A549 (cell line): ENCODE data around the gene VAV3. TPM values are rescaled to one million over a fixed set of nuclear protein-coding genes. Genes with fewer than 3 reads are reported as not detected.

Experiments
- ATAC-seq, 2 experiments: fragments of 200-7000 bp in 1 of 2; fragments of >200 bp in 1 of 2; cut with Nextera tagmentation in 1 of 2; cut with Tn5 transposase in 1 of 2; 3 replicates each; pipeline versions ENCODE4 v1.8.0 to v1.9.1; 2018 to 2020; ENCODE audit warnings: mild to moderate bottlenecking in 1 of 2, moderate library complexity in 1 of 2
- CTCF ChIA-PET: fragments of 300-600 bp; sonication (Branson Sonifier 250); formaldehyde crosslinking; extraction: SDS; loops from one replicate; lab custom pipeline; 2021; ENCODE audit warnings: antibody characterized with exemption, inconsistent platforms; lab: Yijun Ruan, JAX
- POLR2A ChIA-PET: fragments of 350-600 bp; formaldehyde crosslinking; extraction: SDS; loops from one replicate; lab custom pipeline; 2021; ENCODE audit warnings: antibody characterized with exemption, inconsistent platforms; lab: Yijun Ruan, JAX
- DNase-seq, 2 experiments: peaks; one replicate each; pipeline versions ENCODE4 v3.0.0 to v3.0.0-alpha.2; 2011 to 2016; ENCODE audit warnings: low read depth in 1 of 2, low spot score in 1 of 2
- FAIRE-seq: peaks from 2 replicates; lab custom pipeline; 2011; peaks lifted over from hg19 to GRCh38; lab: Jason Lieb, UNC
- H3K27ac ChIP-seq, 2 experiments: fragments of >200 bp; sonication (Bioruptor Twin); formaldehyde crosslinking; 3 replicates each; pipeline ENCODE4 v1.5.1; 2016 to 2017
- H3K4me1 ChIP-seq: fragments of >200 bp; sonication (Bioruptor Twin); formaldehyde crosslinking; 3 replicates; pipeline ENCODE4 v1.6.1; 2016
- H3K4me2 ChIP-seq: fragments of >200 bp; sonication (Bioruptor Twin); formaldehyde crosslinking; 3 replicates; pipeline ENCODE4 v1.6.1; 2016
- H3K4me3 ChIP-seq: fragments of >200 bp; sonication (Bioruptor Twin); formaldehyde crosslinking; 3 replicates; pipeline ENCODE4 v1.5.1; 2016
- H3K9me3 ChIP-seq: fragments of >200 bp; sonication (Bioruptor Twin); formaldehyde crosslinking; 3 replicates; pipeline ENCODE4 v1.6.1; 2016
- BHLHE40 ChIP-seq: IDR thresholded peaks from 2 replicates; pipeline ENCODE4 v1.6.1; 2012; ENCODE audit warnings: low read depth, low read length, inconsistent platforms
- CBX2 ChIP-seq: fragments of 200-600 bp; sonication (generic); IDR thresholded peaks from 2 replicates; pipeline ENCODE4 v1.6.1; 2016; ENCODE audit warnings: low read depth, mild to moderate bottlenecking, borderline replicate concordance
- CBX8 ChIP-seq: fragments of 200-600 bp; sonication (generic); IDR thresholded peaks from 2 replicates; pipeline ENCODE4 v1.6.1; 2016
- CEBPB ChIP-seq, 2 experiments: fragments of >200 bp in 1 of 2; sonication (Bioruptor Twin) in 1 of 2; formaldehyde crosslinking in 1 of 2; IDR thresholded peaks; 2 replicates each; pipeline ENCODE4 v1.6.1; 2012 to 2016
- CHD2 ChIP-seq: fragments of 150-350 bp; IDR thresholded peaks from 2 replicates; pipeline ENCODE4 v1.6.1; 2014; ENCODE audit warnings: low read length; ENCODE audit not compliant: partially characterized antibody
- CHD4 ChIP-seq: fragments of 200-600 bp; sonication (generic); IDR thresholded peaks from 2 replicates; pipeline ENCODE4 v1.6.1; 2016; ENCODE audit warnings: antibody characterized with exemption, mild to moderate bottlenecking, borderline replicate concordance
- EHF ChIP-seq: fragments of 250-450 bp; sonication (Bioruptor Pico); IDR thresholded peaks from 2 replicates; pipeline ENCODE4 v1.5.0; 2020; ENCODE audit warnings: mild to moderate bottlenecking
- EHMT2 ChIP-seq: fragments of 200-600 bp; sonication (generic); IDR thresholded peaks from 2 replicates; pipeline ENCODE4 v1.6.1; 2016; ENCODE audit warnings: antibody characterized with exemption, low read depth, mild to moderate bottlenecking, moderate library complexity
- ESRRA ChIP-seq: fragments of 150-350 bp; IDR thresholded peaks from 2 replicates; pipeline ENCODE4 v1.6.1; 2014; ENCODE audit warnings: mild to moderate bottlenecking, low read length, borderline replicate concordance
- FOSB ChIP-seq: fragments of 250-450 bp; sonication (Bioruptor Pico); IDR thresholded peaks from 2 replicates; pipeline ENCODE4 v1.5.0; 2020; ENCODE audit warnings: mild to moderate bottlenecking, moderate library complexity
- GATA3 ChIP-seq: IDR thresholded peaks from 2 replicates; pipeline ENCODE4 v1.6.1; 2012; ENCODE audit warnings: borderline replicate concordance
- HEYL ChIP-seq: fragments of 250-450 bp; sonication (Bioruptor Pico); IDR thresholded peaks from 2 replicates; pipeline ENCODE4 v1.8.0; 2021; ENCODE audit warnings: mild to moderate bottlenecking, moderate library complexity
- HOXB13 ChIP-seq: fragments of 250-450 bp; sonication (Bioruptor Pico); IDR thresholded peaks from 2 replicates; pipeline ENCODE4 v1.5.0; 2020; ENCODE audit warnings: low read depth, mild to moderate bottlenecking, moderate library complexity
- KDM1A ChIP-seq: fragments of 200-600 bp; sonication (generic); IDR thresholded peaks from 2 replicates; pipeline ENCODE4 v1.6.1; 2016; ENCODE audit warnings: low read depth, mild to moderate bottlenecking
- MAFK ChIP-seq: fragments of 450-650 bp; IDR thresholded peaks from 2 replicates; pipeline ENCODE4 v1.6.1; 2014; ENCODE audit not compliant: partially characterized antibody
- MYC ChIP-seq: IDR thresholded peaks from 2 replicates; pipeline ENCODE4 v1.6.1; 2012; ENCODE audit warnings: mild to moderate bottlenecking, inconsistent platforms, low read length, improper control_type of control experiment, borderline replicate concordance
- NFE2L2 ChIP-seq: fragments of 150-350 bp; conservative IDR thresholded peaks from 2 replicates; pipeline ENCODE4 v1.6.1; 2014; ENCODE audit warnings: low read length
- NPAS2 ChIP-seq: fragments of 250-450 bp; sonication (Bioruptor Pico); IDR thresholded peaks from 2 replicates; pipeline ENCODE4 v1.8.0; 2022; ENCODE audit warnings: mild to moderate bottlenecking, moderate library complexity, borderline replicate concordance
- POLR2A ChIP-seq: IDR thresholded peaks from 2 replicates; pipeline ENCODE4 v1.6.1; 2012; ENCODE audit warnings: mild to moderate bottlenecking, low read length
- POLR2AphosphoS2 ChIP-seq: conservative IDR thresholded peaks from 2 replicates; pipeline ENCODE4 v1.6.1; 2012; ENCODE audit warnings: low read length, improper control_type of control experiment, inconsistent platforms
- RFX5 ChIP-seq: fragments of 450-650 bp; IDR thresholded peaks from 2 replicates; pipeline ENCODE4 v1.7.1; 2014; ENCODE audit warnings: antibody characterized with exemption, mild to moderate bottlenecking, moderate library complexity
- SMC3 ChIP-seq: fragments of >200 bp; sonication (Bioruptor Twin); formaldehyde crosslinking; IDR thresholded peaks from 3 replicates; pipeline ENCODE4 v1.6.1; 2018; ENCODE audit warnings: inconsistent platforms
- SREBF2 ChIP-seq: fragments of 450-650 bp; IDR thresholded peaks from 2 replicates; pipeline ENCODE4 v1.6.1; 2014; ENCODE audit warnings: mild to moderate bottlenecking, moderate library complexity
- ZC3H11A ChIP-seq: fragments of 450-650 bp; IDR thresholded peaks from 2 replicates; pipeline ENCODE4 v1.6.1; 2014; ENCODE audit warnings: antibody characterized with exemption, mild to moderate bottlenecking
- ZFP36 ChIP-seq: fragments of 450-650 bp; IDR thresholded peaks from 2 replicates; pipeline ENCODE4 v1.6.1; 2014; ENCODE audit warnings: borderline replicate concordance; ENCODE audit not compliant: partially characterized antibody
- WGBS: methylation state at CpG from one replicate; pipeline ENCODE4 v1.1.6; 2017; ENCODE audit errors: missing lambda C conversion rate; 5-methylcytosine and 5-hydroxymethylcytosine counted together
- polyA plus RNA-seq, 4 experiments: library from polyadenylated mRNA; depleted of rRNA in 3 of 4; stranded (reverse); fragments of >200 nt; fragmentation: RNase III in 1 of 4; extraction: RNeasy Plus Mini Kit Qiagen cat#74134 plus additional on column Dnase treatment in 1 of 4; gene quantifications; 2 replicates in 3 of 4; 3 replicates in 1 of 4; pipeline ENCODE4 v1.2.3, GENCODE V29; 2011 to 2017
- TF ChIP-seq, protein P1 (sequence below): fragments of 250-450 bp; sonication (Bioruptor Pico); IDR thresholded peaks from 2 replicates; pipeline ENCODE4 v1.5.0; 2021; ENCODE audit warnings: mild to moderate bottlenecking, moderate library complexity, borderline replicate concordance
- TF ChIP-seq, protein P2 (sequence below): fragments of >200 bp; sonication (Bioruptor Twin); formaldehyde crosslinking; IDR thresholded peaks from 2 replicates; pipeline ENCODE4 v1.6.1; 2016
- TF ChIP-seq, protein P3 (sequence below): fragments of >200 bp; sonication (Bioruptor Twin); formaldehyde crosslinking; IDR thresholded peaks from 3 replicates; pipeline ENCODE4 v1.5.1; 2016
- TF ChIP-seq, protein P4 (sequence below): fragments of 450-650 bp; IDR thresholded peaks from 2 replicates; pipeline ENCODE4 v1.6.1; 2014; ENCODE audit warnings: antibody characterized with exemption
- TF ChIP-seq, protein P5 (sequence below): fragments of 200-600 bp; sonication (generic); IDR thresholded peaks from 2 replicates; pipeline ENCODE4 v1.6.1; 2016; ENCODE audit warnings: antibody characterized with exemption, mild to moderate bottlenecking, moderate library complexity

Gene VAV3
- polyA plus RNA-seq, 2 of the 4 experiments (the other 2 are of a cell fraction), result 12.8 to 22.7 TPM

DNA sequence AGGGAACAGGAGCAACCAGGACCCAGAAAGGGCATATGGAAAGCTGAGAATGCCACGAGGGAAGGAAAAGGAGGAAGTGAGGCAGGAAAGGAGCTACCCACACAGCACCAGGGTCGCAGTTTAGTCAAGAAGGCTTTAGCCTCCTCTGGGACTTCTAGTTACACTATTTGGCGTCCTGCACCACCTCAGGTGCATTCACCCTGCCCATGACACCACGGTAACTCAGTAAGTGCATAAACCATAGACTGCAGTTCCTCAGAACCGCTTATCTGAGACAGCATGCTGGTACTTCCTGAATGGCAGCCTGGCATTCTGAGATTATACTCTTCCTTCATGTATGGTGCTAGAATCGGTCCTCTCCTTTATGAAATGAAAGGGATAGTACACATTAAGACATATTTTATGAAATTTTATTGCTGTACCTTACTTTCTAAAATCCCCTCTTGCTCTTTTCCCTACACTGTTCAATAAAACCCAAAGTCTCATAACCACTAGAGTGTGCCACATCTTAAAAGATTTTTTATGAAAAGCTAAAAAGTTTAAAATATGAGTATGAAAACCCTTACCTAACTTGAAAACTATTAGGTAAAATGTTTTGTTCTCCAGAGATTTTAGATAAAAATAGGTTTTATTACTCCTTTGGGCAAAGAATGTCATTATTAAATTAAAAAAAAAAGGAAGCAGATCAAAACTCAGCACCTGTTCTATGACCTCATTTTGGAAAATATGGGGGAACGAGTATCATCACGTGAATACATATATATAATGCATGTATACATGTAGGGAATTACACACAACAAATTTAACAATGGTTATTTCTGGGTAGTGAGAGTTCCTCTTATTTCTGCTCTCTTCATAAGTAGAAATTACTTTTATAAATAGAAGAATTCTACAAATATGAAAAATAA is 67.3 kb downstream of the VAV3 start:
- Histone ChIP-seq H3K4me1 (no peaks in the 10 kb centered on the region), H3K4me2 (no peak overlapping the region), H3K4me3 (no peak overlapping the region), H3K27ac (no peak overlapping the region), H3K9me3 (no peaks in the 10 kb centered on the region)
- no peak for DNase-seq
- CTCF ChIA-PET, result no interaction called here
- no peak for TF ChIP-seq BHLHE40
- TF ChIP-seq ZC3H11A, result no peak
- TF ChIP-seq EHF (CRISPR knock-in tag), result no peak
- no peak for TF ChIP-seq CBX2
- TF ChIP-seq NPAS2 (CRISPR knock-in tag), result no peak
- no peak for TF ChIP-seq CHD4
- TF ChIP-seq NFE2L2, result no peak
- no peak for TF ChIP-seq CEBPB (IDR thresholded peaks at IDR 0.05)
- no peak for TF ChIP-seq SMC3
- TF ChIP-seq, protein P1, sequence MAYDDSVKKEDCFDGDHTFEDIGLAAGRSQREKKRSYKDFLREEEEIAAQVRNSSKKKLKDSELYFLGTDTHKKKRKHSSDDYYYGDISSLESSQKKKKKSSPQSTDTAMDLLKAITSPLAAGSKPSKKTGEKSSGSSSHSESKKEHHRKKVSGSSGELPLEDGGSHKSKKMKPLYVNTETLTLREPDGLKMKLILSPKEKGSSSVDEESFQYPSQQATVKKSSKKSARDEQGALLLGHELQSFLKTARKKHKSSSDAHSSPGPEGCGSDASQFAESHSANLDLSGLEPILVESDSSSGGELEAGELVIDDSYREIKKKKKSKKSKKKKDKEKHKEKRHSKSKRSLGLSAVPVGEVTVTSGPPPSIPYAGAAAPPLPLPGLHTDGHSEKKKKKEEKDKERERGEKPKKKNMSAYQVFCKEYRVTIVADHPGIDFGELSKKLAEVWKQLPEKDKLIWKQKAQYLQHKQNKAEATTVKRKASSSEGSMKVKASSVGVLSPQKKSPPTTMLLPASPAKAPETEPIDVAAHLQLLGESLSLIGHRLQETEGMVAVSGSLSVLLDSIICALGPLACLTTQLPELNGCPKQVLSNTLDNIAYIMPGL (CRISPR knock-in tag), result no peak
- TF ChIP-seq MAFK, result no peak
- no peak for TF ChIP-seq EHMT2
- no peak for TF ChIP-seq RFX5
- TF ChIP-seq MYC, result no peak
- TF ChIP-seq, protein P2, sequence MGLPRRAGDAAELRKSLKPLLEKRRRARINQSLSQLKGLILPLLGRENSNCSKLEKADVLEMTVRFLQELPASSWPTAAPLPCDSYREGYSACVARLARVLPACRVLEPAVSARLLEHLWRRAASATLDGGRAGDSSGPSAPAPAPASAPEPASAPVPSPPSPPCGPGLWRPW, result no peak
- POLR2A ChIA-PET, result no interaction called here
- no peak for ATAC-seq
- no peak for FAIRE-seq
- WGBS, result 2% methylated on average over 8 of the region's 8 CpGs

DNA sequence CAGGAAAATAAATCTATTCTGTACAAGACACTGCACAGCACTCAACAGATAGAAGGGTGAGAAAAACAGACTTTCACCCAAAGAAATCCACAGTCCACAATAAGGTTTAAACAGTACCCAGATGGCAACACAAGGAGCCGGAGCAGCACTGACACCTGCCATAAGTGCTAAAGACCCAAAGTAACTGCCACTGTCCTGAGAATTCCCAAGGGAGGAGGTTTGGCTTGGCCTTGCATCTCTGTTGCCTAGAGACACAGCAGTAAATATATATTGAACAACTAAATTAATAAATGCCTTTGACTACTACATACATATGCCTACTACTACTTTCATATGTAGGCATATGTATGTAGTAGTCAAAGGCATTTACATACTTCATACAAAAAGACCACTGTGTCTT is 68.0 kb downstream of the VAV3 start:
- WGBS, result 14% methylated on average over 1 of the region's 1 CpG
- Histone ChIP-seq H3K9me3 (no peaks in the 10 kb centered on the region), H3K4me3 (no peak overlapping the region), H3K4me1 (no peaks in the 10 kb centered on the region), H3K27ac (no peak overlapping the region), H3K4me2 (no peak overlapping the region)
- ChIA-PET CTCF (no interaction called here), POLR2A (no interaction called here)
- DNase-seq (no peak), FAIRE-seq (no peak), ATAC-seq (no peak)
- TF ChIP-seq KDM1A (no peak), FOSB (CRISPR knock-in tag) (no peak), POLR2AphosphoS2 (no peak), HOXB13 (CRISPR knock-in tag) (no peak), ZC3H11A (no peak), EHF (CRISPR knock-in tag) (no peak), HEYL (CRISPR knock-in tag) (no peak), ZFP36 (no peak), CHD2 (no peak), CBX8 (no peak), ESRRA (no peak), GATA3 (no peak), MYC (no peak), SREBF2 (no peak), POLR2A (no peak)
- TF ChIP-seq, protein P3, sequence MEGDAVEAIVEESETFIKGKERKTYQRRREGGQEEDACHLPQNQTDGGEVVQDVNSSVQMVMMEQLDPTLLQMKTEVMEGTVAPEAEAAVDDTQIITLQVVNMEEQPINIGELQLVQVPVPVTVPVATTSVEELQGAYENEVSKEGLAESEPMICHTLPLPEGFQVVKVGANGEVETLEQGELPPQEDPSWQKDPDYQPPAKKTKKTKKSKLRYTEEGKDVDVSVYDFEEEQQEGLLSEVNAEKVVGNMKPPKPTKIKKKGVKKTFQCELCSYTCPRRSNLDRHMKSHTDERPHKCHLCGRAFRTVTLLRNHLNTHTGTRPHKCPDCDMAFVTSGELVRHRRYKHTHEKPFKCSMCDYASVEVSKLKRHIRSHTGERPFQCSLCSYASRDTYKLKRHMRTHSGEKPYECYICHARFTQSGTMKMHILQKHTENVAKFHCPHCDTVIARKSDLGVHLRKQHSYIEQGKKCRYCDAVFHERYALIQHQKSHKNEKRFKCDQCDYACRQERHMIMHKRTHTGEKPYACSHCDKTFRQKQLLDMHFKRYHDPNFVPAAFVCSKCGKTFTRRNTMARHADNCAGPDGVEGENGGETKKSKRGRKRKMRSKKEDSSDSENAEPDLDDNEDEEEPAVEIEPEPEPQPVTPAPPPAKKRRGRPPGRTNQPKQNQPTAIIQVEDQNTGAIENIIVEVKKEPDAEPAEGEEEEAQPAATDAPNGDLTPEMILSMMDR, result no peak
- TF ChIP-seq, protein P4, sequence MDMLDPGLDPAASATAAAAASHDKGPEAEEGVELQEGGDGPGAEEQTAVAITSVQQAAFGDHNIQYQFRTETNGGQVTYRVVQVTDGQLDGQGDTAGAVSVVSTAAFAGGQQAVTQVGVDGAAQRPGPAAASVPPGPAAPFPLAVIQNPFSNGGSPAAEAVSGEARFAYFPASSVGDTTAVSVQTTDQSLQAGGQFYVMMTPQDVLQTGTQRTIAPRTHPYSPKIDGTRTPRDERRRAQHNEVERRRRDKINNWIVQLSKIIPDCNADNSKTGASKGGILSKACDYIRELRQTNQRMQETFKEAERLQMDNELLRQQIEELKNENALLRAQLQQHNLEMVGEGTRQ, result no peak
- TF ChIP-seq, protein P5, sequence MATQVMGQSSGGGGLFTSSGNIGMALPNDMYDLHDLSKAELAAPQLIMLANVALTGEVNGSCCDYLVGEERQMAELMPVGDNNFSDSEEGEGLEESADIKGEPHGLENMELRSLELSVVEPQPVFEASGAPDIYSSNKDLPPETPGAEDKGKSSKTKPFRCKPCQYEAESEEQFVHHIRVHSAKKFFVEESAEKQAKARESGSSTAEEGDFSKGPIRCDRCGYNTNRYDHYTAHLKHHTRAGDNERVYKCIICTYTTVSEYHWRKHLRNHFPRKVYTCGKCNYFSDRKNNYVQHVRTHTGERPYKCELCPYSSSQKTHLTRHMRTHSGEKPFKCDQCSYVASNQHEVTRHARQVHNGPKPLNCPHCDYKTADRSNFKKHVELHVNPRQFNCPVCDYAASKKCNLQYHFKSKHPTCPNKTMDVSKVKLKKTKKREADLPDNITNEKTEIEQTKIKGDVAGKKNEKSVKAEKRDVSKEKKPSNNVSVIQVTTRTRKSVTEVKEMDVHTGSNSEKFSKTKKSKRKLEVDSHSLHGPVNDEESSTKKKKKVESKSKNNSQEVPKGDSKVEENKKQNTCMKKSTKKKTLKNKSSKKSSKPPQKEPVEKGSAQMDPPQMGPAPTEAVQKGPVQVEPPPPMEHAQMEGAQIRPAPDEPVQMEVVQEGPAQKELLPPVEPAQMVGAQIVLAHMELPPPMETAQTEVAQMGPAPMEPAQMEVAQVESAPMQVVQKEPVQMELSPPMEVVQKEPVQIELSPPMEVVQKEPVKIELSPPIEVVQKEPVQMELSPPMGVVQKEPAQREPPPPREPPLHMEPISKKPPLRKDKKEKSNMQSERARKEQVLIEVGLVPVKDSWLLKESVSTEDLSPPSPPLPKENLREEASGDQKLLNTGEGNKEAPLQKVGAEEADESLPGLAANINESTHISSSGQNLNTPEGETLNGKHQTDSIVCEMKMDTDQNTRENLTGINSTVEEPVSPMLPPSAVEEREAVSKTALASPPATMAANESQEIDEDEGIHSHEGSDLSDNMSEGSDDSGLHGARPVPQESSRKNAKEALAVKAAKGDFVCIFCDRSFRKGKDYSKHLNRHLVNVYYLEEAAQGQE, result no peak
